K562 (cell line): ENCODE results near the gene PIK3R5. TPM values are rescaled to one million over a fixed set of nuclear protein-coding genes. Genes with fewer than 3 reads are reported as not detected.

Experiments
- ATAC-seq: fragments of 200-7000 bp; cut with Tn5 transposase; 3 replicates; pipeline ENCODE4 v1.9.1; 2020; ENCODE audit warnings: moderate library complexity
- BruUV-seq: library from RNA; stranded (reverse); fragments of 400-500 nt; replicated peaks from 2 replicates; lab custom pipeline; 2021; lab: Mats Ljungman, UMichigan
- CTCF ChIA-PET: fragments of 300-600 bp; formaldehyde crosslinking; extraction: SDS; loops from one replicate; lab custom pipeline; 2021; ENCODE audit warnings: low intra/inter-chr PET ratio; lab: Yijun Ruan, JAX
- POLR2A ChIA-PET: fragments of 300-600, 350-650 bp; sonication (Branson Sonifier 250); formaldehyde crosslinking; extraction: SDS; loops from one replicate; lab custom pipeline; 2021; ENCODE audit warnings: antibody characterized with exemption, inconsistent platforms; lab: Yijun Ruan, JAX
- DNase-seq, 4 experiments: peaks; one replicate each; pipeline versions ENCODE4 v3.0.0 to v3.0.0-alpha.2; 2011 to 2018; ENCODE audit warnings: low spot score in 3 of 4, mixed read lengths in 3 of 4; ENCODE audit errors: extremely low read depth in 1 of 4
- FAIRE-seq: peaks from 2 replicates; lab custom pipeline; 2011; peaks lifted over from hg19 to GRCh38; lab: Jason Lieb, UNC
- H2AFZ ChIP-seq: 2 replicates; pipeline ENCODE4 v1.6.0; 2011; ENCODE audit warnings: low read depth, low read length, control low read depth, inconsistent platforms
- H3K27ac ChIP-seq: fragments of 200-600 bp; 3 replicates; pipeline ENCODE4 v1.8.0; 2011; ENCODE audit warnings: low read depth, mild to moderate bottlenecking, control low read depth, inconsistent platforms, low read length, moderate library complexity, mixed read lengths; ENCODE audit errors: extremely low read depth
- H3K27me3 ChIP-seq, 2 experiments: fragments of 300-600 bp in 1 of 2; 2 replicates in 1 of 2; 3 replicates in 1 of 2; pipeline versions ENCODE4 v1.6.0 to v1.8.0; 2011; ENCODE audit warnings: inconsistent platforms in 2 of 2, low read length in 2 of 2, mild to moderate bottlenecking in 1 of 2, mixed read lengths in 1 of 2, moderate library complexity in 1 of 2; ENCODE audit not compliant: control insufficient read depth in 2 of 2, insufficient read depth in 2 of 2
- H3K36me3 ChIP-seq: fragments of 300-600 bp; 3 replicates; pipeline ENCODE4 v1.8.0; 2011; ENCODE audit warnings: mild to moderate bottlenecking, low read length, inconsistent platforms; ENCODE audit not compliant: control insufficient read depth, insufficient read depth
- H3K4me1 ChIP-seq, 2 experiments: fragments of 200-600 bp in 1 of 2; replicated peaks in 1 of 2; 2 replicates in 1 of 2; 3 replicates in 1 of 2; pipeline versions ENCODE4 v1.5.1 to v1.8.0; 2011; ENCODE audit warnings: inconsistent platforms in 2 of 2, low read length in 2 of 2, mild to moderate bottlenecking in 1 of 2, mixed read lengths in 1 of 2, moderate library complexity in 1 of 2; ENCODE audit not compliant: control insufficient read depth in 2 of 2, insufficient read depth in 2 of 2
- H3K4me2 ChIP-seq: 2 replicates; pipeline ENCODE4 v1.6.1; 2011; ENCODE audit warnings: low read length, control low read depth, inconsistent platforms, mixed read lengths; ENCODE audit not compliant: insufficient read depth
- H3K4me3 ChIP-seq: fragments of 200-600 bp; sonication (generic), shearing (Covaris generic); 2 replicates; pipeline ENCODE4 v1.5.1; 2016; ENCODE audit warnings: control low read depth, inconsistent platforms
- H3K79me2 ChIP-seq: fragments of 200-600 bp; 3 replicates; pipeline ENCODE4 v1.8.0; 2011; ENCODE audit warnings: low read length, inconsistent platforms; ENCODE audit not compliant: control insufficient read depth, insufficient read depth
- H3K9ac ChIP-seq, 2 experiments: 2 replicates each; pipeline versions ENCODE4 v1.6.0 to v1.6.1; 2011; ENCODE audit warnings: low read depth in 2 of 2, low read length in 2 of 2, control low read depth in 1 of 2, inconsistent platforms in 1 of 2, mild to moderate bottlenecking in 1 of 2, mixed read lengths in 1 of 2; ENCODE audit not compliant: insufficient read depth in 1 of 2
- H3K9me1 ChIP-seq: one replicate; pipeline ENCODE4 v1.6.0; 2011; ENCODE audit warnings: inconsistent platforms, mild to moderate bottlenecking, low read length, moderate library complexity; ENCODE audit not compliant: control insufficient read depth, insufficient read depth
- H3K9me3 ChIP-seq: replicated peaks from 2 replicates; pipeline ENCODE4 v1.5.1; 2011; ENCODE audit warnings: low read depth, low read length, inconsistent platforms; ENCODE audit not compliant: control insufficient read depth, insufficient read depth
- H4K20me1 ChIP-seq: replicated peaks from 2 replicates; pipeline ENCODE4 v1.6.1; 2011; ENCODE audit warnings: low read length, inconsistent platforms, mixed read lengths; ENCODE audit not compliant: control insufficient read depth, insufficient read depth
- ESRRB ChIP-seq: fragments of 250-450 bp; sonication (Bioruptor Pico); IDR thresholded peaks from 2 replicates; pipeline ENCODE4 v1.5.0; 2020; ENCODE audit warnings: mild to moderate bottlenecking, moderate library complexity, borderline replicate concordance
- FOXJ2 ChIP-seq: fragments of 200-800 bp; sonication (Bioruptor generic); IDR thresholded peaks from 2 replicates; pipeline ENCODE4 v1.6.1; 2016; ENCODE audit warnings: missing genetic modification characterization, missing compliant biosample characterization
- L3MBTL2 ChIP-seq: fragments of 450-650 bp; IDR thresholded peaks from 2 replicates; pipeline ENCODE4 v1.6.1; 2016; ENCODE audit warnings: mild to moderate bottlenecking, moderate library complexity
- SRSF7 ChIP-seq: fragments of 200-400 bp; formaldehyde crosslinking; optimal IDR thresholded peaks from 2 replicates; pipeline ENCODE3; 2017; ENCODE audit warnings: mild to moderate bottlenecking, low read depth, low read length
- TAF1 ChIP-seq: IDR thresholded peaks from 2 replicates; pipeline ENCODE4 v1.6.1; 2011; ENCODE audit warnings: mild to moderate bottlenecking, low read length, moderate library complexity; ENCODE audit not compliant: insufficient read depth, control insufficient read depth, severe bottlenecking; ENCODE audit errors: extremely low read depth
- ZNF764 ChIP-seq: fragments of 250-450 bp; sonication (Bioruptor Pico); IDR thresholded peaks from 2 replicates; pipeline ENCODE4 v1.4.0; 2020; ENCODE audit warnings: low read depth, mild to moderate bottlenecking, moderate library complexity
- WGBS: fragments of 100-300 bp; shearing (Covaris generic); methylation state at CpG from one replicate; pipeline ENCODE4 v1.1.6; 2016; ENCODE audit warnings: low coverage, mixed read lengths; ENCODE audit not compliant: insufficient coverage; ENCODE audit errors: missing lambda C conversion rate; 5-methylcytosine and 5-hydroxymethylcytosine counted together
- in situ Hi-C: fragments of 300-500 bp; cut with MboI; formaldehyde crosslinking; loops from 4 replicates; pipeline ENCODE4 v1.15.0; 2018; ENCODE audit warnings: inconsistent platforms, mixed read lengths
- intact Hi-C: fragments of 100-400 bp; cut with micrococcal nuclease; formaldehyde crosslinking; loops from 2 replicates; pipeline ENCODE4 v1.14.2; 2022
- polyA plus RNA-seq, 8 experiments: library from polyadenylated mRNA; depleted of rRNA in 4 of 8; stranded (reverse) in 5 of 8; unstranded in 3 of 8; fragments of >200 nt; fragmentation: Nextera tagmentation in 2 of 8; fragmentation: Illumina TruSeq in 1 of 8; extraction: Ambion mirVana in 2 of 8; extraction: Trizol in 1 of 8; gene quantifications; 2 replicates each; pipeline versions ENCODE4 v1.2.1 to v1.2.3, GENCODE V29; 2011 to 2014; ENCODE audit warnings: inconsistent platforms in 1 of 8, missing spikeins in 1 of 8
- total RNA-seq, 7 experiments: library from RNA; depleted of rRNA in 6 of 7; stranded (reverse); fragments of >200 nt in 6 of 7; fragmentation: Illumina TruSeq in 2 of 7; extraction: Trizol in 2 of 7; gene quantifications; 2 replicates each; pipeline versions ENCODE4 v1.2.1 to v1.2.3, GENCODE V29; 2011 to 2021; ENCODE audit warnings: low replicate concordance in 1 of 7
- TF ChIP-seq, protein P1 (sequence below): fragments of 250-450 bp; sonication (Bioruptor Pico); IDR thresholded peaks from 2 replicates; pipeline ENCODE4 v1.9.0; 2021; ENCODE audit warnings: mild to moderate bottlenecking, inconsistent platforms
- TF ChIP-seq, protein P2 (sequence below): sonication (generic); formaldehyde crosslinking; IDR thresholded peaks from 2 replicates; pipeline ENCODE4 v1.8.0; 2022; ENCODE audit warnings: missing genetic modification reagents, mild to moderate bottlenecking, borderline replicate concordance
- TF ChIP-seq, protein P3 (sequence below): fragments of 250-450 bp; sonication (Bioruptor Pico); IDR thresholded peaks from 2 replicates; pipeline ENCODE4 v1.5.0; 2020; ENCODE audit warnings: mild to moderate bottlenecking, borderline replicate concordance

The PIK3R5 gene
- total and polyA plus RNA-seq, 9 of the 15 experiments (the other 6 are each of a cell fraction or from before 2014, with no cell fraction given), result 0.01 to 0.38 TPM; not detected in 7

DNA sequence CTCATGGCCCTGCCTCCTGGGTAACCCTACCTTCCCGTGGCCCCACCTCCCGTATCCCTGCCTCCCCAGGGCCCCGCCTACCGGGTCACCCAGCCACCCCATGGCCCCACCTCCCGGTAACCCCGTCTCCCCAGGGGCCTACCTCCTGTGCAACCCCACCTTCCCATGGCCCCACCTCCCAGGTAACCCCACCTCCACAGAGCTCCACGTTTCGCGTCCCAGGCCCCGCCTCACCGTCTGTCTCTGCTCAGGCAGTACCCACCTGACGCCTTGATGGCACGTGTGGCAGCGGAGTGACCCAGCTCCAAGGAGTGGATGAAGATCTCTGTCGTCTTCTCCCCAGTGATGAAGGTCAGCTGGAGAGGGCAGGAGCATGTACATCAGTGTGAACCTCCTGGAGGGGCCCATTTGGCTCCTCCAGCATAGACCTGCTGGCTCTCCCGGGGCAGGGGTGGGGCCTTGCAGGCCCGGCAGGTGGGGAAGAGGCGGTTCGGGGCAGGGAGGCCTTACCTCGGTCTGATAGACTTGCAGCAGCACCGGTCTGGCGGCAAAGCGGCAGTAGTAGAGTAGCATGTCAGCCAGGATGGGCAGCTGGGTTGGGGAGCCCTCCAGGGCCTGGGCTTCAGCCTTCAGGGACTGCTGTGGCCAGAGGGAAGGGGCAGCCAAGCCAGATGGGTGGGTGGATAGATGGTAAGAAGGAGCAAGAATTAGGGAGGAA, 79.4 kb downstream of the PIK3R5 start:
- Histone ChIP-seq H3K4me2 (no peak overlapping the region), H3K9me1 (no peaks in the 10 kb centered on the region), H3K79me2 (no peaks in the 10 kb centered on the region), H4K20me1 (no peaks in the 10 kb centered on the region), H3K4me3 (no peak overlapping the region), H3K4me1 (peaks cover 0 to 15% of the 10 kb centered on the region in 2 experiments; a peak in 2 of 5 replicates), H3K9ac (no peak overlapping the region), H3K27me3 (no peaks in the 10 kb centered on the region; a peak in 2 of 5 replicates), H3K27ac (no peak overlapping the region), H3K36me3 (no peaks in the 10 kb centered on the region), H3K9me3 (no peaks in the 10 kb centered on the region), H2AFZ (no peak overlapping the region)
- TF ChIP-seq FOXJ2 (tag) (no peak), ZNF764 (CRISPR knock-in tag) (no peak), SRSF7 (no peak), TAF1 (no peak), L3MBTL2 (no peak), ESRRB (CRISPR knock-in tag) (no peak)
- TF ChIP-seq, protein P1, sequence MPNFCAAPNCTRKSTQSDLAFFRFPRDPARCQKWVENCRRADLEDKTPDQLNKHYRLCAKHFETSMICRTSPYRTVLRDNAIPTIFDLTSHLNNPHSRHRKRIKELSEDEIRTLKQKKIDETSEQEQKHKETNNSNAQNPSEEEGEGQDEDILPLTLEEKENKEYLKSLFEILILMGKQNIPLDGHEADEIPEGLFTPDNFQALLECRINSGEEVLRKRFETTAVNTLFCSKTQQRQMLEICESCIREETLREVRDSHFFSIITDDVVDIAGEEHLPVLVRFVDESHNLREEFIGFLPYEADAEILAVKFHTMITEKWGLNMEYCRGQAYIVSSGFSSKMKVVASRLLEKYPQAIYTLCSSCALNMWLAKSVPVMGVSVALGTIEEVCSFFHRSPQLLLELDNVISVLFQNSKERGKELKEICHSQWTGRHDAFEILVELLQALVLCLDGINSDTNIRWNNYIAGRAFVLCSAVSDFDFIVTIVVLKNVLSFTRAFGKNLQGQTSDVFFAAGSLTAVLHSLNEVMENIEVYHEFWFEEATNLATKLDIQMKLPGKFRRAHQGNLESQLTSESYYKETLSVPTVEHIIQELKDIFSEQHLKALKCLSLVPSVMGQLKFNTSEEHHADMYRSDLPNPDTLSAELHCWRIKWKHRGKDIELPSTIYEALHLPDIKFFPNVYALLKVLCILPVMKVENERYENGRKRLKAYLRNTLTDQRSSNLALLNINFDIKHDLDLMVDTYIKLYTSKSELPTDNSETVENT (CRISPR knock-in tag), result no peak
- TF ChIP-seq, protein P2, sequence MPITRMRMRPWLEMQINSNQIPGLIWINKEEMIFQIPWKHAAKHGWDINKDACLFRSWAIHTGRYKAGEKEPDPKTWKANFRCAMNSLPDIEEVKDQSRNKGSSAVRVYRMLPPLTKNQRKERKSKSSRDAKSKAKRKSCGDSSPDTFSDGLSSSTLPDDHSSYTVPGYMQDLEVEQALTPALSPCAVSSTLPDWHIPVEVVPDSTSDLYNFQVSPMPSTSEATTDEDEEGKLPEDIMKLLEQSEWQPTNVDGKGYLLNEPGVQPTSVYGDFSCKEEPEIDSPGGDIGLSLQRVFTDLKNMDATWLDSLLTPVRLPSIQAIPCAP (CRISPR knock-in tag), result no peak
- TF ChIP-seq, protein P3, sequence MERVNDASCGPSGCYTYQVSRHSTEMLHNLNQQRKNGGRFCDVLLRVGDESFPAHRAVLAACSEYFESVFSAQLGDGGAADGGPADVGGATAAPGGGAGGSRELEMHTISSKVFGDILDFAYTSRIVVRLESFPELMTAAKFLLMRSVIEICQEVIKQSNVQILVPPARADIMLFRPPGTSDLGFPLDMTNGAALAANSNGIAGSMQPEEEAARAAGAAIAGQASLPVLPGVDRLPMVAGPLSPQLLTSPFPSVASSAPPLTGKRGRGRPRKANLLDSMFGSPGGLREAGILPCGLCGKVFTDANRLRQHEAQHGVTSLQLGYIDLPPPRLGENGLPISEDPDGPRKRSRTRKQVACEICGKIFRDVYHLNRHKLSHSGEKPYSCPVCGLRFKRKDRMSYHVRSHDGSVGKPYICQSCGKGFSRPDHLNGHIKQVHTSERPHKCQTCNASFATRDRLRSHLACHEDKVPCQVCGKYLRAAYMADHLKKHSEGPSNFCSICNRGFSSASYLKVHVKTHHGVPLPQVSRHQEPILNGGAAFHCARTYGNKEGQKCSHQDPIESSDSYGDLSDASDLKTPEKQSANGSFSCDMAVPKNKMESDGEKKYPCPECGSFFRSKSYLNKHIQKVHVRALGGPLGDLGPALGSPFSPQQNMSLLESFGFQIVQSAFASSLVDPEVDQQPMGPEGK, result no peak
- CTCF ChIA-PET, result no interaction called here
- 70% methylated on average over 11 of the region's 23 CpGs for WGBS
- in situ Hi-C loops, result no loop called here
- POLR2A ChIA-PET, result interaction anchor here (0.6 kb wide), 2 partner anchors 67 to 788 kb away, joined by 3 read pairs; no protein-coding TSS in a partner anchor
- DNase-seq (peak; percentile 13 to 53 (median 40)), FAIRE-seq (no peak), ATAC-seq (no peak)
- intact Hi-C loops, result no loop called here
- no TSS peak for BruUV-seq
